Activated CD8-positive, alpha-beta memory T cell treated with anti-CD3 and anti-CD28 coated beads, Interleukin-2, amount 50 U/mL, for 48 hours (primary cell): ENCODE results near the gene DACT3.

Experiments
- DNase-seq: peaks from one replicate; pipeline ENCODE4 v3.0.0-alpha.2; 2020

The DACT3 gene

DNA sequence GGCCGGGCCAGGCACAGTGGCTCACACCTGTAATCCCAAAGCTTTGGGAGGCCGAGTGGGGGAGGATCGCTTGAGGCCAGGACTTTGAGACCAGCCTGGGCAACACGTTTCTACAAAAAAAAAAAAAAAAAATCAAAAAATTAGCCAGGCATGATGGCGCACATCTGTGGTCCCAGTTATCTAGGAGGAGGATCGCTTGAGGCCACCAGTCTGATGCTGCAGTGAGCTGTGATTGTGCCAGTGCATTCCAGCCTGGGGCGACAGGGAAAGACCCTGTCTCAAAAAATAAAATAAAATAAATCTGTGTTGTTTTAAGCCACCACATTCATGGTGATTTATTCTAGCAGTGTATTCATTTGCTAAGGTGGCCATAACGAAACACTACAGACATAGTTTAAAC is 4.1 kb upstream of the DACT3 start:
- no peak for DNase-seq

DNA sequence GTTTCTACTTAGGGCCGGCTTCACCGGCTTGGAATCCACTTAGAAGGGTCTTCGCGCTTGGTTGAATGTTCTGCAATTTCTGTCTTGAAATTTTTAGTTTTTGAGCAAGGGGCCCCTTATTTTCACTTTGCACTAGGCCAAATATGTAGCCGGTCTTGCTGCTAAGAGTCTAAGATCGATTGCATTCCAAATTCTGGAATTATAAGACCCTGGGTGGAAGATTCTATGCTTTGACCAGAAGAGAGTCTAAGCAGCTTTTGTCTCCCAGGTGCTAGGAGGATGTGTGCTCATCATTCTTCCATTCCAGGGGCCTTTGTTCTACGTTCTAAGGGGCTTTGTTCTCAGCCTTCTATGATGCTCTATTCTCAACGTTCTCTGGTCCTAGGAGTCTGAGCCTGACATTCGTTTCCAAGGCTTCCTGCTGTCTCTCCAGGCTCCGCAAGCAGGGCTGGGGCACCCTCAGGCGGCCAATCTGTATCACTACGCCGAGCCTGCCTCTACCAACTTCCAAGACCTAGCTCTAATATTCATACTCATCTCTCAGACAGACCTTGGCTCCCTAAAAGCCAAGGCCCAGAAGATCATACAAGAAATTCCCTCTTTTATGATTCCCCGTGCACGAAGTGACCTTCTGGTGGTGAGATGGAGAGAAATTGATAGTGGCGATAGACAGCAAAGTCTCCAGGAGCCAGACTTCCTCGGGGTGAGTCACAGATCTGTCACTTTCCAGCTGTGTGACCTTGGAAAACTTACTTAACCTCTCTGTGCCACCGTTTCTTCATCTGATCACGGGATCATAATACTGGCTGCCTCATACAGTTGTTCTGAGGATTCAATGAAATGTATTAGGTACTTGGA is 982 bp upstream of the DACT3 start:
- DNase-seq: peak; percentile 83

DNA sequence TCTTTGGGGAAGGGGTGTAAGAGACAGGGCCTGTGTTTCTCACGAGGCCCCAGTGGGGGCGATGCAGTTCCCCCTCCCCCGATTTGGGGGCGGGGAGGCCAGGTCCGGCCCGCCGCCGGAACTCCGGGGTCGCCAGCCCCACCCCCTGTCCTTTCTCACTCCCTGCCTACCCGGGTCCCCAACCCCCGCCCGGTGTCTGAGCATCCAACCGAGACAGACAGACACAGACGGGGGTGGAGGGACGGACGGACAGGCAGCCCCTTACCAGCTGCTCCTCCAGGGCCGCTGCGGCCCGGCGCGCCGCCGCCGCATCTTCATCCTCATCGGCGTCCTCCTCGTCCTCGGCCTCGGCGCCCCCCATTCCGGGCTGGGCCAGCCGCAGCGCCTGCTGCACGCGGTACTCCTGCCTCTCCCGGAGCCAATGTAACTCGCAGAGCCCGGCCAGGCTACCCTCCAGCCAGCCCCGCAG is 397 bp downstream of the DACT3 start:
- DNase-seq: no peak

DNA sequence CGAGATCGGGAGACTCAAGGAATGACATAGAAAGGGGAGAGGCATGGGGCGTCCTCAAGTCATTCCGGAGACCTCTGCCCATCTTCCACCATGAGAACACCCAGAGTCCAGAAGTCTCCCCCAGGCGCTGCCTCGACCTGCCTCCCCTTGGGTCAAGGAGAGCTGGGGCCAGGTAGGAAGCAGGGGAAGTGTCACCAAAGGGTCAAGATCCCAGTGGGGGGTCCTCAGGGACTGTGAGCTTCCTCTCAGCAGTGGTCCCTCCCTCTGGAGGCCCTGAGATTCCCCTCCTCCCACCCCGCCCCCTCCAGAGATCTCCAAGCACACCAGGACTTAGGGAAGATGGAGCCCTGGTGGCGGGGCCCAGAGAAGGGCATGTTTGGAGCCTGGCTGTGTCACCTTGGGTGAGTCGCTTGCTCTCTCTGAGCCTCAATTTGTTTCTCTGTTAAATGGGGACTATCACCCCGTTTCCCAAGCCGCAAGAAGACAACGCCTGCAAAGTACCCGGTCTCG is 919 bp downstream of the DACT3 start:
- peak; percentile 56 for DNase-seq

DNA sequence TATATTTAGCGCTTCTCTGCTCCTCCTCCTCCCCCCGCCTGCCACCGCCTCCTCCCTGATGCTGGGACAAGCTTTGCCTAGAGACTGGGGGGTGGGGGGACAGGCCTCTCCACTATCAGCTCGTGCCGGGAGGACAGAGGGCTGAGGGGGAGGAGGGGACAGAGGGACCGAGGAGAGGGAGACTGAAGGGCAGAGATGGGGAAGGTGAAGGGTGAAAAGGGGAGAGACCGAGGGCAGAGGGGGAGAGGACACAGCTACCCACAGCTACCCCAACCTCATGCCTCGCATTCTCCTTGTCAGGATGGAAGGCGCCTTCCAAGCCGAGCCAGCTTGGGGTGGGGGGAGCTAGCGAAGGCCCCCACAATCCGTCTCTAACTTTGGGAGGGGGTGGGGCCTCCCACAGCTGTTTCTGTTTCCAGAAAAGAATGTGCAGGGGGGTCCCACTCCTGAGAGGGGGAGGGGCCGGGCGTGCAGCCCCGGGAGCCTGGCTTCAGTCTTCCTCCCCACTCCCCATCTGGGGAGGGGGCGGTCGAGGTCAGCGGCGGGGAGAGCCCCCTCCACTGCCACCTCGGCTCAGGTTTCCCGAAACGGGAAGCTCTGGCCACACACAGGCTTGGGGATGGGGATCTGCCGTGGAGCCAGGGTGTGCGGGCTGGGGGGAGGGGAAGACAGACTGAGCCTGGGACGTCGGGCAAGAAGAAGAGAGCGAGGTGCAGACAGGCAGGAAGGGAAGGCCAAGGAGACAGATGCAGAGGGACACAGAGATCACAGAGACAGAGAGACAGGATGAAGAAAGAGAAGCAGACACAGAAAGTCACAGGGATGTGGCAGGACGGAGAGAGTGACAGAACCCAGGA is 1.6 kb downstream of the DACT3 start:
- no peak for DNase-seq

DNA sequence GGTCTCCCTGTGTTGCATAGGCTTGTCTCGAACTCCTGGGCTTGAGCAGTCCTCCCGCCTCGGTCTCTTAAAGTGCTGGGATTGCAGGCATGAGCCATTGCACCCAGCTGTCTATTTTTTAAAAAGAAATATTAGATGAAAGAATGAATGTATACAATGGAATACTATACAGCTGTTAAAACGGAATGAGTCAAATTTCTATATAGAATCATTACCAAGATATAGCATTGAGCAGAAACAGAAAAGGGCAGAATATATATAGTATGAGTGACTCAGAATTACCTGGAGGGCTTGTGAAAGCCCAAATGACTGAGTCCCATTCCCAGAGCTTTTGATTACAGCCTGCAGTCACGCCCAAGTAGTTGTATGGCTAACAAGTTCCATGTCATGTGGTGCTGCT is 4.4 kb downstream of the DACT3 start:
- no peak for DNase-seq

DNA sequence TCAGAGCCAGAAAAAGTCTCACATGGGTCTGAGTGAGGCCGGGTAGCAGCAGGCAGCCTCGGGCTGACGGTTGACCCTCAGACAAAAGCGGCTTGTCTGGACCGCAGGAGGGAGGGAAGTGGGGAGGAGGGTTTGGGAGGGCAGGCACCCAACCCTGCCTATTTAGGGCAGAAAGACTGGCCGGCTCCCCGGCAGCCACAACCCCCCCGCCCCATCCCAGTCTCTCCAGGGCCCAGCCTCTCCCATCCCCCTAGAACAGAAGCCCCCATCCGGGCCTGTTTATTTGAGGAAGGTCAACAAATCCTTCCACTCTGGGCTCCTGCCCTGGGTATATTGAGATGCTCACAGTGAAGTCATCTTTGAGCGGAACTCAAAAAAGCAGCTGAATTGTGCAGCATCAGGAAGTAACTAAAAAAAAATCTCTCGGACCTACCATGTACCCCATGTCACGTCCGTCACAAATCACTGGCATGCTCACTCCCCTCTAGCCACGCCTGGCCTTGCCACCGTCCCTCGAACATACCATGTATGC is 6.3 kb downstream of the DACT3 start:
- no peak for DNase-seq

DNA sequence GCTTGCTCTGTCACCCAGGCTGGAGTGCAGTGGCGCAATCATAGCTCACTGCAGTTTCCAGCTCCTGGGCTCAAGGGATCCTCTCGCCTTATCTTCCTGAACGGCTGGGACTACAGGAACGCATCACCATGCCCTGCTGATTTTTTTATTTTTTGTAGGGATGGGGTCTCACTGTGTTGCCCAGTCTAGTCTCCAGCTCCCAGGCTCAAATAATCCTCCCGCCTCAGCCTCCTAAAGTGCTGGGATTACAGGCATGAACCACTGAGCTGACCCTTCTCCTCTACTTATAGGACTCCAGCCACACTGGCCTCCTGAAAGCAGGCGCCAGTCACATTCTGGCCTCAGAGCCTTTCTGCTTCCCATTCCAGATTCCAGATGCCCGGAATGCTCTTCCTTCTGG is 10.5 kb downstream of the DACT3 start:
- DNase-seq: no peak

DNA sequence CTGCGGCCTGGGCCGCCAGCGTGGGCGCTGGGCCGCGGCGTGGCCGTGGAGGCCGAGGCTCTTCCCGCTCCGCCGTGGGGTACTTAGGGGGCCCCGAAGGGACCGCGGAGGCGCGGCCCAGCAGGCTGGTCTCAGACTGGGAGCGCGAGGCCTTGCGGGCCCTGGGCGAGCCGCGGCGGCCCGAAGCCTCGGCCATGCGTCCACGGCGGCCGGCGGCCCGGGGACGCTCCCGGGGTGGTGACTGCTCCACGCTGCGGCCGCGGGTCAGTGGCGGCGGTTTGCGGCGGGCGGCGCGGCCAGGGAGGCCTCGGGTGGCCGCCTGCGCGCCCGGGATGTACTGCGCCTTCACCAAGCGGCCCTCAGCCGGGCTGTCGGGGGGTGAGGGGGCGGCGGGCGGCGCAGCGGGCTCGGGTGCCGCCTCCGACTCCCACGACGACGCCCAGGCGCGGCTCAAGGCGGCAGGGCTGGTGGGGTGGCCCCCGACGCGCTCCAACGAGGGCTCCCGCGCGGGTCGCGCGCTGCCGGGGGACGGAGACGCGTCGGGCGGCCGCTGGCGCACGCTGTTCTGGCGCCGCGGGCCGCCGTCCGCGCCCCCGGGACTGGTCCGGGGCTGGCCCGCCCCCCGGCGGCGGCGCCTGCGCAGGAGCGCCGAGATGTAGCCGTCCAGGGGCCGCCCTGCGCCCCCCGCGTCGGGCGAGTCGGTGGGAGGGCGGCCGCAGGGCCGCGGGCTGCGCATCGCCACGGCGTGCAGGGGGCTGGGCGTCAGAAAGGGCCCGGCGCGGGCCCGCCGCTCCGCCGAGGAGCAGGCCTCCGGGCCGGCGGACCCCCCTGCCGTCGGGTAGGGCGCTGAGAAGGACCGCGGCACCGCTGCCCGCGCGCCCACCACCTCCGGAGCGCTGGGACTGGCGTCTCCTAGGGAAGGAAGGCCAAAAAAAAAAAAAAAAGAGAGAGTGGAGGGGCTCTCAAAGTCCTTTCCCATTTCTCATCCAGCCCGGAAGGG is 11.7 kb downstream of the DACT3 start:
- DNase-seq: no peak

DNA sequence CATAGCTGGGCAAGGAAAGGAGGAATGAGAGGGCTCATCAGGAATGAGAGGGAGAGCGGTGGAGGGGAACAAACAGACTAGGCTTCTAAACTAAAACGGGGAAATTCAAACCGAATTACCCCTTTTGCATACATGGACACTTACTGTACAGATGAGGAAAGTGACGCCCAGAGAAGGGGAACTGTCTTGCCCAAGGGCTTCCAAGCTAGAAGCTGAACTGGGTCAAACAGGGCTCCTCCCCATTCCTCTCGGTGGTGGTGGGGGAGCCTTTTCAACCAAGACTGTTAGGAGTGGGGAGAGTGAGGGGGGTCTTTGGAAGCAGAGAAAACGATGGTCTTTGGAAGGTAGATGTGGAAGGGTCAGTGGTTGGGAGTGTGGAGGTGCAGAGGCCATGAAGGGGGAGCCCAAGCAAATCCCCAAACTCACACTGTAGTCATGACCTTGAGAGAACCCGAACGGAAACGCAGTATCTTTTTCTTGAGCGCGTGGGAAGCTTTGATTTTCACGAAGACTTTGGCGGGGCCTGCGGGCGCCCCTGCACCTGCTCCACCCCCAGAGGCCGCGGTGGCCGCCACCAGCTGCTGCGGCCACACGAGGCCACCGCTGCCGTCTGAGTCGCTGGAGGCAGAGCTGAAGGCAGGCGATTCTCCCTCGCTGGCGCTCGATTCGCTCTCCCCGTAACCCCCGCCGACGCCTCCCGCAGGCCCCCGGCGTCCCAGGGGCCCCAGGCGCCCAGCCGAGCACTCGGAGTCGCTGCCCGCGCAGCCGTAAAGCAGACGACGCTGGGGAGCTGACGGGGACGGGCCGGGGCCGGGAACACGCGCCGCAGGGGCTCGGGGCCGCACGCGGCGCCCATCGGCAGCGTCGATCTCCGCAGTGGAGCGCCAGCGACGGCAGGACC is 12.7 kb downstream of the DACT3 start:
- DNase-seq: no peak

DNA sequence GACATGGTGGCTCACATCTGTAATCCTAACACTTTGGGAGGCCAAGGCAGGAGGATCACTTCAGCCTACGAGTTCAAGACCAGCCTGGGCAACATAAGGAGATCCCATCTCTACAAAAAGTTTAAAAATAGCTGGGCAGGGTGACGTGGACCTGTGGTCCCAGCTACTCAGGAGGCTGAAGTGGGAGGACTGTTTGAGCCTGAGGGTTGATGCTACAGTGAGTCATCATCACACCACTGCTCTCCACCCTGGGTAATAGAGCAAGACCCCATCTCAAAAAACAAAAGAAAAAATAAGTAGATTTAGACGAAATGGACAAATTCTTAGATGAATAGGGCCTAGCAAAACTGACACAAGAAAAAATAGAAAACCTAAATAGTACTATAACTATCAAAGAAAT is 14.6 kb downstream of the DACT3 start:
- DNase-seq: no peak

DNA sequence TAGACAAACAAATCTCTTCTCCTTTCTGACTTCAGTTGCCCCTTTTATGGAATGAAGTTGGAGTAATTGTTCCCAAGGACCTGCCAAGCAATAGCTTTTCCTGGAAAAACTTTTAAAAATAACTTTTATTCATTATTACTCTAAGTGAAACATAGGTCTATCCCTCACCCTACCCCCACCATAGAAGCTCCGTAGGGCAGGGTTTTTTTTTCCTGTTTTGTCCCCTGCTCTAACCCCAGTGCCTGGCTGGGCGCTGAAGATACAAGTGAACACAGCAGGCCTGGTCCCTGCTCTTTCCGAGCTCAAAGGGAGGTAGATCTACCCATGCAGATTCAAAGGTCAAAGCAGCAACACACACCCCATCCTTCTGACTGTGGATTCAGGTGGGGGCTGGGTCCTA is 16.3 kb downstream of the DACT3 start:
- DNase-seq: no peak

DNA sequence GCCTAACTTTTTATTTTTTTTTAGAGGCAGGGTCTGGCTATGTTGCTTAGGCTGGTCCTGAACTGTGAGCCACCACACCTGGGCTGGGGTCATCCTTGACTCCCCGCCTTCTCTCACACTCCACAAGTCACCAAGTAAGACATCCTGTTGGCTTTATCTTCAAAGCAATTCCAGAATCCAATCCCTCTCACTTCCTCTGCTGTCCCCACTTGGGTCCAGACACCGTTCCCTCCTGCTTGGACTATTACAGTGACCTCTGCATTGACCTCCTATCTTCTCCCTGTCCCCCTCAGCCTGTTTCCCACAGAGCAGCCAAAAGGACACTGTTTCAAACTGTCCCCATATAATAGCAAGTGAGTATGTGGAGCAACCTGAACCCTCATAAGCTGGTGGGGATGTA is 20.3 kb downstream of the DACT3 start:
- DNase-seq: no peak

DNA sequence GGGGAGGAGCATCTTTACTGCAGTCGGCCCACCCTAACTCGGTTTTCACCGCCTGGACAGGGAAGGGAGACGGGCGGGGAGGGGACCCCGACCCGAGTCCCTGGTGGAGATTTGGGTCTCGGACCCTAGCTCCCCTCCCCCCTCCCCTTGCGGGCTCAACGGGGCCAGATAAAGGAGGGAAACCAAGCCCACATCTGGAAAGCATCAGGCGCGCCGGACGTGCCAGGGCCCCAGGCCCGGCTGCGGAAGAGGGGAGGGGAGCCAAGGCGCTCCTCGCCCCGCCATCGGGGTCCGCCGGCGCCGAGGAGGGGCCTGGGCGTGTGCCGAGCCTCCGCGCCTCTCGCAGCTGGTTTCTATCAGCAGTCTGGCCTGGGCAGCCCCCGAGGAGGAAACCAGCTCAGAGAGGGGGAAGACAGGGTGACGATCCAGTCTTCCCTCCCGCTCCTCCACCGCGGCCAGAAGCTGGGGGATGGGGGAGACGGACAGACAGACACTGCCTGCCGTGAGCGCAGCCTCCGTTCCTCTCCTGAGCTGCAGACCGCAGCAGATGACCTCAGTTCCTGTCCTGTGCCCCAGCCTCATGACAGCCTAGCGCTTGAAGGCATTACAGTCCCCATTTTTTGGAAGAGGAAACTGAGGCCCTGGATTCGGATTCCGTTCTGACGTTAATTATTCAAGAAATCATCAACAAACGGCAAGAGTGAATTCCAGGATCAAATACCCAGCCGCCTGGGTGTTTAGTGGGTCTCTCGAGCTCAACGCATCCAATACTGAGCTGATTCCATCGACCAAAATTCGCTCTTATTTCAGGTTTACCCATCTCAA is 21.4 kb downstream of the DACT3 start:
- DNase-seq: no peak

DNA sequence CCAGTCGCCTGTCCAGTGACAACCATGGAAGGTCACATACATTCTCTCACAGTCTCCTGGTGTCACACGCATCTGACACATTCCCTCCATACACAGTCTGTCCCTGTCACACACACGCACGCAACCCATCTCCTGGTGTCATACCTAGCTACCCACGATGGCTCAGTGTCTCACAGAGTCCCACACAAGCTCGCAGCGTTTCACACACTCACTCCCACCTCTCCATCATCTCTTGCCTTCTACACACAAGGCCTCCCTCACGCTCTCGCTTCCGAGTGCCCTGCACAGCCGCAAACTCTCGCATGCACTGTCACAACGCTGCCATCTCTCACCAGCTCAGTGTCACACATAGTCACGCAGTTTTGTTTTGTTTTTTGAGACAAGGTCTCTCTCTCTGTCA is 23.8 kb downstream of the DACT3 start:
- no peak for DNase-seq

DNA sequence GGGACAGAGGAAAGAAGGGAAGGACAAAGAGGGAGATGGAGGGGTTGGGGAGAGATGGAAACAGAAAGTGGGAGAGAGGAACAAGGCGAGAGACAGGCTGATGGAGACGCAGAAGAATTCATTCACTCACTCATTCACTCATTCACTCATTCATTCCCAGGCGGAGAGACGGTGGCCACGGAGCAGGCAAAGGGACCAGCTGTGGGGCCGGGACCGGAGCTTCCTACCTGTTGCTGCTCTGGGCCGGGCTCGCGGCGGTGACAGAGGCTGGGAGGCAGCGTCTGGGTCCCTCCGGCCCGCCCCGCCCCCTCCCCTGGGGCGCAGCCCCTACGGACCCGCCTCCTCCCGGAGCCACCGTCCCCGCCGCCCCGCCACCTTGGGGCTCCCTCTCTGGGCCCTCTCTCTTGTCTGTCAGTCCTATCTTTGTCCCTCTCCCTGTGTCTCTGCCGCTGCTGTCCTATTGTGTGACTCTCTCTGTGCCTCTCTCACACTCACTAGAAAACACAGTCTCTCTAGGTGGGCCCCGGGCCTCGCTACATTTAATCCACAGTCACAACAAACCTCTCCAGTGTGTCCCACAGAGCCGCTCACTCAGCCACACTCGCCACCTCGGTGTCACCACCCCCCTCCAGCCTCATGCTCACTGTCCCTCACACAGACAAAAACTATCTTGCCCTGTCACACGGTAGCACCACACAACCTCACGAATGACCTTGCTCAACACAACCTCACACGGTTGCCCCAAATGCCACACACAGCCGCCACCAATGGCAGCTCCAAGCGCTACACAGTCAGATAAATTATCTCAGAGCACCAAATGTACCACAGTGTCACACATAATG is 24.8 kb downstream of the DACT3 start, which contains the start of gene GNG8:
TSS of gene GNG8 (minus strand) at position 283 of the 842 bp plus-strand sequence. CDS start 1,520 bp downstream, outside the sequence.
- no peak for DNase-seq

DNA sequence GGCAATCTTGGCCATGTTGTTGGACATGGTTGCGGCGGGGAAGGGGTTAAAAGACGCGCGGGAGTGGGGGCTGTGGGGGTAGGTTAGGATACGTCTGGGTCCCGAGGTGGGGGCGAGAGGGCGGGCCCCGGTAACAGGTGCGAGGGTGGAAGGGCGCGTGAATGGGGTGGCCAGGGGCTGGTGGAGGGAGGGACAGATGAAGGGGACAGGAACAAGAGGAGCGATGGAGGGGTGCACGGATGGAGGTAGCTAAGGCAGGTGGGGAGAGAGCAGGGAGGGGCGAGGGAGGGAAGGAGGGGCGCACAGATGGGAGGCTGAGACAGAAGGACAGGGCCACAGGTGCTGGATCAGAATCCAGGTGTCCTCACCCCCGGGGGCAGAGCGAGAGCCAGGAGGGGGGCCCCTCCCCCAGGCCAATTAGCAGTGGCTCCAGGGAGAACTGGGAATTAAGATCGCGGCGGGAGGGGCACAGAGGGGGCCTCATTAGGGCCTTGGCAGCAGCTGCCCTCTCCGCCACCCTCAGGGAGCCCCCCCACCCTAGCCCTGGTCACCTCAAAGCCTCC is 26.2 kb downstream of the DACT3 start:
- no peak for DNase-seq

DNA sequence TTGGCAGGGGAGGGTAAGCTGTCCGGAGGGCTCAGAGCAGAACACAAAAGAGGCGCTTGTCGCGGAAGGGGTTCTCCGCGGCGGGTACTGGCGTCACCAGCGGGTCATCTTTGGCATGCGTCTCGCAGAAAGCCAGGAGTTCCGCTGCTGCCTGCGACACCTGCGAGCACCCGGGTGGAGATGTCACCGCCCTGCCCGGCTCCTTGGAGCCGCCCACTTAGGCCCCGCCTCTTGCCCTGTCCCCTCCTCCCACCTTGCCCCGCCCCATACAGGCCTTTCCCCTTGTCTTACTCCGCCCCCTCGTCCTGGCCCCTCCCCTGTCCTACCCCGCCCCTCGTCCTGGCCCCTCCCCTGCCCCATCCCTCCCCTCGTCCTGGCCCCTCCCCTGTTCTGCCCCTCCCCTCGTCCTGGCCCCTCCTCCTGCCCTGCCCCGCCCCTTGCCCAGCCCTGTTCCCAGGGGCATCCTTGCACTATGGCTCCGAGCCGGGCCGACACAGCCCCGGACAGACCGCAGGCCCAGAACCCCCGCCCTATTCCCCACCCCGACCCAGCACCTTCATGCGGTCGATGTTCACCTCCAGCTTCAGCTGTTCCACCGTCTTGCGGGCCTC is 26.8 kb downstream of the DACT3 start:
- peak; percentile 97 for DNase-seq
